ENCODE results near the gene C1orf52. TPM values are rescaled to one million over a fixed set of nuclear protein-coding genes. Genes with fewer than 3 reads are reported as not detected.

Gene C1orf52
- total and polyA plus RNA-seq, 9 of the 15 experiments (the other 6 are each of a cell fraction or from before 2014, with no cell fraction given): 17.0 to 38.5 (median 33.0) TPM

DNA sequence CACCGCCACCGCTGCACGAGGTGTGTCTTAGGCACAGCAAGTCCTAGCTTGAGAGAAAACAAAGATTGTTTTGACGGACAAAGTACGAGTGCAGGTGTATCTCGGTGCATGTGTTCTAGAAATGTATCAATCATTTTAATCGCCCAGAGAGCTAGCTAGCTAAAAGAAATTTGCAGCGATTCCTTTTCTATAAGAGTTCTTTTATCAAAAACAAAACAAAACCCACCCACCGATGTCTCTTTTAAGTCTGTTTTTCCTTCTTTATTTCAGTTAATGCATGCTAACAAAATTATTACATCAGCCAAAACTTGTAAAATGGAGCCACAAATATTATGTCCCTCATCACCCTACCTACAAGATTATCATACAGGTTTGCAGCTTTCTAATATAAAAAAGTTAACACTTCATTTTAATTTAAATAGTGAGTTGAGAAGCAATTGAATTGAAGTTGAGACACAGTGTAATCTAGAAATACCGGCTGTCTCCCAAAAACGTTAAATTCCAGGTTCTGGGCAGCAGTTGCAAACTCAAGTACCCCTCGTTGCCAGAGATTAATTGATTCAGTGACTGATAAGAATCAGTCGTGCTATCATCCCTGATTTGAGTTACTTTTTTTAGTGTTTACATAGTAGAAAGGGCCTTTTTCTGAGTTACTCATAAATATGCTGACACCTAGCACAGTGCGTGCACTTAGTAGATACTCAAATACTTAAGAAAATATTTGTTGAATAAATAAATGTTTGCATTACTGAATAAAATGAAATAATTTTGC lies 57.2 kb downstream of the C1orf52 start (continued):
- no peak for TF ChIP-seq STAT5A (IDR thresholded peaks at IDR 0.05; ENCODE audit: borderline replicate concordance, low read length)
- TF ChIP-seq, protein P1, sequence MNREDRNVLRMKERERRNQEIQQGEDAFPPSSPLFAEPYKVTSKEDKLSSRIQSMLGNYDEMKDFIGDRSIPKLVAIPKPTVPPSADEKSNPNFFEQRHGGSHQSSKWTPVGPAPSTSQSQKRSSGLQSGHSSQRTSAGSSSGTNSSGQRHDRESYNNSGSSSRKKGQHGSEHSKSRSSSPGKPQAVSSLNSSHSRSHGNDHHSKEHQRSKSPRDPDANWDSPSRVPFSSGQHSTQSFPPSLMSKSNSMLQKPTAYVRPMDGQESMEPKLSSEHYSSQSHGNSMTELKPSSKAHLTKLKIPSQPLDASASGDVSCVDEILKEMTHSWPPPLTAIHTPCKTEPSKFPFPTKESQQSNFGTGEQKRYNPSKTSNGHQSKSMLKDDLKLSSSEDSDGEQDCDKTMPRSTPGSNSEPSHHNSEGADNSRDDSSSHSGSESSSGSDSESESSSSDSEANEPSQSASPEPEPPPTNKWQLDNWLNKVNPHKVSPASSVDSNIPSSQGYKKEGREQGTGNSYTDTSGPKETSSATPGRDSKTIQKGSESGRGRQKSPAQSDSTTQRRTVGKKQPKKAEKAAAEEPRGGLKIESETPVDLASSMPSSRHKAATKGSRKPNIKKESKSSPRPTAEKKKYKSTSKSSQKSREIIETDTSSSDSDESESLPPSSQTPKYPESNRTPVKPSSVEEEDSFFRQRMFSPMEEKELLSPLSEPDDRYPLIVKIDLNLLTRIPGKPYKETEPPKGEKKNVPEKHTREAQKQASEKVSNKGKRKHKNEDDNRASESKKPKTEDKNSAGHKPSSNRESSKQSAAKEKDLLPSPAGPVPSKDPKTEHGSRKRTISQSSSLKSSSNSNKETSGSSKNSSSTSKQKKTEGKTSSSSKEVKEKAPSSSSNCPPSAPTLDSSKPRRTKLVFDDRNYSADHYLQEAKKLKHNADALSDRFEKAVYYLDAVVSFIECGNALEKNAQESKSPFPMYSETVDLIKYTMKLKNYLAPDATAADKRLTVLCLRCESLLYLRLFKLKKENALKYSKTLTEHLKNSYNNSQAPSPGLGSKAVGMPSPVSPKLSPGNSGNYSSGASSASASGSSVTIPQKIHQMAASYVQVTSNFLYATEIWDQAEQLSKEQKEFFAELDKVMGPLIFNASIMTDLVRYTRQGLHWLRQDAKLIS (CRISPR knock-in tag; IDR thresholded peaks at IDR 0.05): no peak
- TF ChIP-seq RFX7 (CRISPR knock-in tag; IDR thresholded peaks at IDR 0.05): no peak
- TF ChIP-seq, protein P2, sequence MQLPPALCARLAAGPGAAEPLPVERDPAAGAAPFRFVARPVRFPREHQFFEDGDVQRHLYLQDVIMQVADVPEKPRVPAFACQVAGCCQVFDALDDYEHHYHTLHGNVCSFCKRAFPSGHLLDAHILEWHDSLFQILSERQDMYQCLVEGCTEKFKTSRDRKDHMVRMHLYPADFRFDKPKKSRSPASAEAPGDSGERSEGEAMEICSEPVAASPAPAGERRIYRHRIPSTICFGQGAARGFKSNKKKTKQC (CRISPR knock-in tag; IDR thresholded peaks at IDR 0.05): no peak
- TF ChIP-seq ZNF76 (CRISPR knock-in tag; IDR thresholded peaks at IDR 0.05; ENCODE audit: borderline replicate concordance): no peak
- no peak for TF ChIP-seq BMI1 (IDR thresholded peaks at IDR 0.05; ENCODE audit: low read length)
- TF ChIP-seq UBTF (IDR thresholded peaks at IDR 0.05; ENCODE audit: borderline replicate concordance in 1 of 2, low read depth in 2 of 2, low read length in 2 of 2): no peak
- TF ChIP-seq CHD4 (IDR thresholded peaks at IDR 0.05; ENCODE audit: insufficient read depth, insufficient replicate concordance, low read depth, low read length, poor library complexity, severe bottlenecking): peak; percentile 15
- TF ChIP-seq, protein P3, sequence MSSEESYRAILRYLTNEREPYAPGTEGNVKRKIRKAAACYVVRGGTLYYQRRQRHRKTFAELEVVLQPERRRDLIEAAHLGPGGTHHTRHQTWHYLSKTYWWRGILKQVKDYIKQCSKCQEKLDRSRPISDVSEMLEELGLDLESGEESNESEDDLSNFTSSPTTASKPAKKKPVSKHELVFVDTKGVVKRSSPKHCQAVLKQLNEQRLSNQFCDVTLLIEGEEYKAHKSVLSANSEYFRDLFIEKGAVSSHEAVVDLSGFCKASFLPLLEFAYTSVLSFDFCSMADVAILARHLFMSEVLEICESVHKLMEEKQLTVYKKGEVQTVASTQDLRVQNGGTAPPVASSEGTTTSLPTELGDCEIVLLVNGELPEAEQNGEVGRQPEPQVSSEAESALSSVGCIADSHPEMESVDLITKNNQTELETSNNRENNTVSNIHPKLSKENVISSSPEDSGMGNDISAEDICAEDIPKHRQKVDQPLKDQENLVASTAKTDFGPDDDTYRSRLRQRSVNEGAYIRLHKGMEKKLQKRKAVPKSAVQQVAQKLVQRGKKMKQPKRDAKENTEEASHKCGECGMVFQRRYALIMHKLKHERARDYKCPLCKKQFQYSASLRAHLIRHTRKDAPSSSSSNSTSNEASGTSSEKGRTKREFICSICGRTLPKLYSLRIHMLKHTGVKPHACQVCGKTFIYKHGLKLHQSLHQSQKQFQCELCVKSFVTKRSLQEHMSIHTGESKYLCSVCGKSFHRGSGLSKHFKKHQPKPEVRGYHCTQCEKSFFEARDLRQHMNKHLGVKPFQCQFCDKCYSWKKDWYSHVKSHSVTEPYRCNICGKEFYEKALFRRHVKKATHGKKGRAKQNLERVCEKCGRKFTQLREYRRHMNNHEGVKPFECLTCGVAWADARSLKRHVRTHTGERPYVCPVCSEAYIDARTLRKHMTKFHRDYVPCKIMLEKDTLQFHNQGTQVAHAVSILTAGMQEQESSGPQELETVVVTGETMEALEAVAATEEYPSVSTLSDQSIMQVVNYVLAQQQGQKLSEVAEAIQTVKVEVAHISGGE (CRISPR knock-in tag; IDR thresholded peaks at IDR 0.05): no peak
- TF ChIP-seq SRSF3 (IDR thresholded peaks at IDR 0.05; ENCODE audit: insufficient read depth, low read length): no peak
- TF ChIP-seq POLR3A (IDR thresholded peaks at IDR 0.05; ENCODE audit: borderline replicate concordance, extremely low read depth, insufficient read depth, insufficient read length): no peak
- TF ChIP-seq KDM4B (IDR thresholded peaks at IDR 0.05; ENCODE audit: borderline replicate concordance in 2 of 2, low read depth in 1 of 2): 0 out of 4 replicates have a peak, but pooled peaks of 1 of the 2 experiments have one; percentile 20
- TF ChIP-seq DIDO1 (tag; IDR thresholded peaks at IDR 0.05; ENCODE audit: low read depth): no peak
- TF ChIP-seq GTF2A2 (tag; IDR thresholded peaks at IDR 0.05): no peak
